ENCODE measurements around the gene EPHA6. TPM values are rescaled to one million over a fixed set of nuclear protein-coding genes. Genes with fewer than 3 reads are reported as not detected.

EPHA6 gene
- total and polyA plus RNA-seq, 7 donors: 0.58 to 53.5 (median 45.4) TPM; not detected in 2

DNA sequence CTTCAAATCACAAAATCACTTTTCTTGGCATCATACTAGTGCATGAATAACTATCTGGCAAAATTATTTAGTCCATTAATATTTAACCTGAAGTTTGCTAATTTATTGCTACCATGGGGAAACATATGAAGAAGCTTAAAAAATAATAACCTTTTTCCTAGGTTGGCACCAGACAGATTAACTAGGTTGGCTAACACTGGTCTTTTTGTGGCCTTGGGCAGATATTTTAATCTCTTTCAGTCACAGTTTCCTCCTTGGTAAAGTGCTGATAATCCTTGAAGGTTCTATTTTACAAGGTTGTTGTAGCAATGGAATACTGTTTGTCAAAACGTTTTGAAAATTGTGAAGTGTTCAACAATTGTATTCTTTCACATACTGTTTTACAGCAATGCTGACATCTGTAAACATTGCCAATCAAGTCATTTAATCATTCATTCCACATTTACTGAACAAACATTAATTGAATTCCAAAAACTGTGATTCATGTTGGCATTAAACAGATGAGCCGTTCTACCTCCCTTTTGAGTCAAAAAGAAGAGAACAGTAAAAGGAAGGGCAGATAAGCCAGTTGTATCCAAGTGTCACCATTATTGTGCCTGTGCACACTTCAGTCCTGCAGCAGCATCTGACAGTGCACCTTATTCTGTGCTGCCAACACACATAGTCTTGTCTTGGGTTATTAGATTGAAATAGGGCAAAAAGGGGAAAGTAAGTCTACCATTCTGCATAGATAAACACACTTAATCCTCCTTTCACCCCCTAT is 21.9 kb downstream of the EPHA6 start:
- Histone ChIP-seq H3K27me3 (no peaks in the 10 kb centered on the region), H3K36me3 (no peaks in the 10 kb centered on the region), H3K9me3 (no peaks in the 10 kb centered on the region), H3K27ac (no peak overlapping the region), H3K4me3 (no peak overlapping the region), H3K4me1 (peaks cover 0 to 51% (median 29%) of the 10 kb centered on the region in 4 donors)
- DNase-seq: no peak
- TF ChIP-seq POLR2A (IDR thresholded peaks at IDR 0.05): no peak
- no peak for TF ChIP-seq EP300 (IDR thresholded peaks at IDR 0.05)
- TF ChIP-seq POLR2AphosphoS5 (IDR thresholded peaks at IDR 0.05): no peak
- TF ChIP-seq, protein P1, sequence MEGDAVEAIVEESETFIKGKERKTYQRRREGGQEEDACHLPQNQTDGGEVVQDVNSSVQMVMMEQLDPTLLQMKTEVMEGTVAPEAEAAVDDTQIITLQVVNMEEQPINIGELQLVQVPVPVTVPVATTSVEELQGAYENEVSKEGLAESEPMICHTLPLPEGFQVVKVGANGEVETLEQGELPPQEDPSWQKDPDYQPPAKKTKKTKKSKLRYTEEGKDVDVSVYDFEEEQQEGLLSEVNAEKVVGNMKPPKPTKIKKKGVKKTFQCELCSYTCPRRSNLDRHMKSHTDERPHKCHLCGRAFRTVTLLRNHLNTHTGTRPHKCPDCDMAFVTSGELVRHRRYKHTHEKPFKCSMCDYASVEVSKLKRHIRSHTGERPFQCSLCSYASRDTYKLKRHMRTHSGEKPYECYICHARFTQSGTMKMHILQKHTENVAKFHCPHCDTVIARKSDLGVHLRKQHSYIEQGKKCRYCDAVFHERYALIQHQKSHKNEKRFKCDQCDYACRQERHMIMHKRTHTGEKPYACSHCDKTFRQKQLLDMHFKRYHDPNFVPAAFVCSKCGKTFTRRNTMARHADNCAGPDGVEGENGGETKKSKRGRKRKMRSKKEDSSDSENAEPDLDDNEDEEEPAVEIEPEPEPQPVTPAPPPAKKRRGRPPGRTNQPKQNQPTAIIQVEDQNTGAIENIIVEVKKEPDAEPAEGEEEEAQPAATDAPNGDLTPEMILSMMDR (IDR thresholded peaks at IDR 0.05): no peak
- 12 to 48% methylated on average over 2 of the region's 2 CpGs for WGBS, 2 donors
- intact Hi-C loops (cut with DNase I): no loop called here

DNA sequence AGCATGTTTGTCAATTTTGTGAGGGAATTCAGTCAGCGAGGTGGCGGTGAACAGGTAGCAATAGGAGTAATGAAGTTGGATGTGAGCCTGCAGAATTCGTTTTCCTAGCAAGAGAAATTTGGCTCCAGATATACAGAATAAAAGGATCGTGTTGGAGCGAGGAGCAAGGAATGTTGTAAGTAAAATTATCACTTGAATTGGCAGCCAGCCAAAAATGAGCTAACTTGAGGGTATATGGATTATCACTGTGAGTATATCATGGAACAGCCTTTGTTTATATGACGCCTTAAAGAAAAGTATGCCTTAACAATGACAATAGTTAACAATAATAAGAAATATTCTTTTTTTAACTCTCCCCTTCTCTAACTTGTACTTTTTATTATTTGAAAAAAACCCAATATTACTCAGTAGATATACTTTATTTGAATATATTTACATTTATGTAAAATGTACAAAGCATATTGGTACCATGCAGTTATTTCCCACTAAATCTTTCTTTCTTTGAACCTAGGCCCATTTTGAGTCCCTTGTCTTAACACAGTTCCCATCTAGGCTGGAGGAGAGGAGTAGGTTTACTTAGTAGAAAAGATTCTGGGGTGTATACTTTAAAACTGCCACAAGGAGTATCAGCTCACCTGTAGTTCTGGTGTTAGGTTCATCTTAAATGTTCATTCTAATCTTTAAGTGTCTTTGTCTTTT is 29.3 kb downstream of the EPHA6 start:
- no peak for TF ChIP-seq EP300 (IDR thresholded peaks at IDR 0.05)
- no peak for TF ChIP-seq POLR2A (IDR thresholded peaks at IDR 0.05)
- TF ChIP-seq, protein P1 (IDR thresholded peaks at IDR 0.05): no peak
- TF ChIP-seq POLR2AphosphoS5 (IDR thresholded peaks at IDR 0.05): no peak
- Histone ChIP-seq H3K4me1 (peaks cover 0 to 25% (median 9%) of the 10 kb centered on the region in 4 donors), H3K36me3 (no peaks in the 10 kb centered on the region), H3K9me3 (no peaks in the 10 kb centered on the region), H3K27me3 (no peaks in the 10 kb centered on the region), H3K4me3 (no peak overlapping the region), H3K27ac (no peak overlapping the region)
- intact Hi-C loops (cut with DNase I): no loop called here
- no peak for DNase-seq
- WGBS, 2 donors: 44 to 66% methylated on average over 6 of the region's 6 CpGs

DNA sequence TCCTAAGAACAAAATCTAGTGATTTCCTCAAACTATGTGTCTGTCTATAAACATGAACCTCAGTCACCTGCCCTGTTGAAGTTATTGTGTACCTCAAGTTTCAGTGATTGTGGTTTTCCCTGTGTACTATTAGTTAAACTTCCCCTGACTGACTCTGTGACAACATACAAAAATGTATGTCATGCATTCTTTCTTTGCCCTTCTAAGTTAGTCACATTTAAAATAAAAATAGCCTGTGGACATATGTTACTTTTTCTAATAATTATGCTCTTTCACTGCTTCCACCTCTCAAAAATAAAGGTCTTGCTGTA is 29.8 kb downstream of the EPHA6 start:
- Histone ChIP-seq H3K27me3 (no peaks in the 10 kb centered on the region), H3K36me3 (no peaks in the 10 kb centered on the region), H3K27ac (no peak overlapping the region), H3K4me1 (peaks cover 0 to 25% (median 9%) of the 10 kb centered on the region in 4 donors), H3K9me3 (no peaks in the 10 kb centered on the region), H3K4me3 (no peak overlapping the region)
- DNase-seq: no peak
- TF ChIP-seq EP300 (IDR thresholded peaks at IDR 0.05) (no peak), POLR2AphosphoS5 (IDR thresholded peaks at IDR 0.05) (no peak), POLR2A (IDR thresholded peaks at IDR 0.05) (no peak)
- intact Hi-C loops (cut with DNase I): no loop called here

DNA sequence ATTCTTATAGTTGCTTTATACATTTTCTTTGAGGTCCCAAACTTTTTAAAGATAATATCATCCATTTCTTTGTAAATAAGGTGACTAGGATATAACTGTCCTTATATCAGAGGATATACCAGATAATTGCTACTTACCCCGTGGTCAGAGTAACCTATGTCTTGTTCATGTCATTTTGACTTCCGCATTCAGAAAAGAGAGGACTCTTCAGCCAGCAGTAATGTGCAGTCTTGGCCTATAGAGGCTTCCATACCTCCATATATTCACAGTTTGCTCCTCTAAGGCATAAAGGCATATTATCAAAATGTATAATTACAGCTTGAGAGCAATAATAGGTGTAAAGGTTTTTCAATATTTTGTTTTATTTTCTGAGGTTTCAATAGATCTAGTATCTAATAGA is 38.5 kb downstream of the EPHA6 start:
- Histone ChIP-seq H3K27me3 (no peaks in the 10 kb centered on the region), H3K36me3 (no peaks in the 10 kb centered on the region), H3K9me3 (no peaks in the 10 kb centered on the region), H3K4me3 (no peak overlapping the region), H3K27ac (no peak overlapping the region), H3K4me1 (peaks cover 0 to 9% (median 0%) of the 10 kb centered on the region in 4 donors)
- DNase-seq: no peak
- WGBS, 2 donors: 84 to 88% methylated on average over 2 of the region's 2 CpGs
- TF ChIP-seq, protein P1 (IDR thresholded peaks at IDR 0.05): no peak
- TF ChIP-seq POLR2AphosphoS5 (IDR thresholded peaks at IDR 0.05) (no peak), POLR2A (IDR thresholded peaks at IDR 0.05) (no peak), EP300 (IDR thresholded peaks at IDR 0.05) (no peak)
- intact Hi-C loops (cut with DNase I): no loop called here

DNA sequence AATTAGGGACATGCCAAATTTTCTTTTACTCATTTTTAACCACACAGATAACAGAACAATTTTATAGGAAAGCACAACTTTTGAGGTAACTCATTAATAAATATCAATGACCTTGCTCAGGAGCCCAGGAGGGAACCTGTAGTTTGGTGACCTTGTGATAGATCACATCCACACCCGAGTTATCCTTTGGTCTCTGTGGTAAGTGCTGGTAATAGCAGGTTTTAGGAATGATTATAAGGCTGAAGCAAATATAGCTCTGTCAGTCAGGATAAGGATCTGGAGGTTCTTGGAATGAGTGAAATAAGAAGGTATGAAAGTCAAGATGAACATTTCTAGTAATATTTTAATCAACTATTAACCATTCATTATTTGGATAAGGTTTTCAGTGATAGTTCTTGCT is 46.5 kb downstream of the EPHA6 start:
- peaks cover 0 to 34% (median 5%) of the 10 kb centered on the region in 4 donors for H3K4me1 ChIP-seq
- no peak overlapping the region for H3K4me3 ChIP-seq
- no peaks in the 10 kb centered on the region for H3K27me3 ChIP-seq
- H3K36me3 ChIP-seq: no peaks in the 10 kb centered on the region
- TF ChIP-seq POLR2AphosphoS5 (IDR thresholded peaks at IDR 0.05) (no peak), POLR2A (IDR thresholded peaks at IDR 0.05) (no peak), EP300 (IDR thresholded peaks at IDR 0.05) (no peak)
- TF ChIP-seq, protein P1 (IDR thresholded peaks at IDR 0.05): no peak
- WGBS, 2 donors: 42 to 76% methylated on average over 1 of the region's 1 CpG
- intact Hi-C loops (cut with DNase I): loop anchor here (5.0 to 10.0 kb wide), 3 partner anchors 156 to 794 kb away; no protein-coding TSS in a partner anchor
- H3K9me3 ChIP-seq: no peaks in the 10 kb centered on the region
- H3K27ac ChIP-seq: no peak overlapping the region
- DNase-seq: no peak
